Measurements from ENCODE around the gene LRIG3.
"Not testable (repeated sequence)": the region's sequence is repeated elsewhere in the genome, so short reads cannot be mapped to it uniquely, and the experiment has no call there.

LRIG3 gene

GRCh38 chr12:58897969-58898368 lies 22.3 kb downstream of the LRIG3 start:
- no peak for DNase-seq (ENCODE audit: low read depth)

DNA sequence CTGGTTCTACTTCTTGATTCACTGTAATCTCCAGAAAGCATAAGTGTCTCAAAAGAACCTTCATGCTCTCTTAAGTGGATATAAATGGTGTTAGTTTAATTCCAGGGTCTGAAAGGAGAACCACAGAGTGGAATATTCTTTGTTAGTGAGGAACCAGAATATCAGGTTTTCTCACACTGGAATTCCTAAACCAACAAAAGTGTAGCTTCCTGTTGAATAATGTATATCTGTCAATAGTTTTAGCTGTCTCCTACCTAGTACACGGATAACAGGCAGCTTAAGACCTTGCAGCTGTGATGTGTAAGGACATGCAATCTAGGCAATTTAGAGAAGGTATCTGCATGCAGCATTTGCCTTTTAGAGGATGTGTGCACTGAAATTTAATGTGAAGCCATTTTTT lies 24.0 kb downstream of the LRIG3 start:
- DNase-seq (ENCODE audit: low read depth), result no peak

DNA sequence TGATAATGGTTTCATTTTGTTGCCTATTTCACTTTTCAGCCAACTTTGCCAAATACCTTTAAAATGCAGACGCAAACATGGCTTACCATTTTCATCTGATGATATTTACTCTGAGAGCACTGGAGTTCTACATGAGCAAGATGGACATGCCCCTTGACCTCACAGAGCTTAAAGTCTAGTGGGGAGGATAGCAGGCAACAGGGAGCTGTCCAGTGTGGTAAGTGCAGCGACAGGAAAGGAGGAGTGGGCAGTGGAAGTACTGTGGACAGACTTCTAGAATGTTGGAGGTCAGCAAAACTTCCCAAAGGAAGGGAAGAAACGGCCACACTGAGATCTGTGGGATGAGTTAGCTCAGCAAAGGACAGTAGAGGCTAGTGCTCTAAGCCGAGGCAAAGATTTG lies 25.3 kb downstream of the LRIG3 start:
- DNase-seq (ENCODE audit: low read depth), result no peak

GRCh38 chr12:58894040-58894439 lies 26.3 kb downstream of the LRIG3 start:
- no peak for DNase-seq (ENCODE audit: low read depth)

DNA sequence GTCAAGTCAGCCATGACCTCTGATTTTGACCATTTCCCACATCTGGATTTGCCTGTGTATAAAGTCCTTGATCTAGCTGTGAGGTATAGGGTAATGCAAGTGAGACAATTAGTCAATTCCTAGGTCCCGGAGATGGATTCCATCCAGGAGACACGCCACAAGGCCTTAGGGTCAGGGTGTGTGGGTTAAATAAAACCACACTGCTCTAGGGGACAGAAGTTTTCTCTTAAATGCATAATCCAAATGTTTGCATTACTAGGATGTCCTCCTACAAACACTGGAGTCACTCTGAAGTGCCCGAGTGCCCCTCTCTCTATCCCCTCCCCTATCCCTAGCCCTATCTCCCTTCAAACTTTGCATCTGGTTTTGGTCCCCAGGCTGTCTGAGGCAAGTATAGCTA lies 26.8 kb downstream of the LRIG3 start:
- DNase-seq (ENCODE audit: low read depth), result no peak

- DNase-seq (ENCODE audit: low read depth), result no peak
These were observed 30.7 kb downstream of the LRIG3 start for GRCh38 chr12:58889557-58889956.

- no peak for DNase-seq (ENCODE audit: low read depth)
These were observed 32.0 kb downstream of the LRIG3 start for GRCh38 chr12:58888131-58888783.

- no peak for DNase-seq (ENCODE audit: low read depth)
These were observed 33.2 kb downstream of the LRIG3 start for GRCh38 chr12:58887068-58887467.

DNA sequence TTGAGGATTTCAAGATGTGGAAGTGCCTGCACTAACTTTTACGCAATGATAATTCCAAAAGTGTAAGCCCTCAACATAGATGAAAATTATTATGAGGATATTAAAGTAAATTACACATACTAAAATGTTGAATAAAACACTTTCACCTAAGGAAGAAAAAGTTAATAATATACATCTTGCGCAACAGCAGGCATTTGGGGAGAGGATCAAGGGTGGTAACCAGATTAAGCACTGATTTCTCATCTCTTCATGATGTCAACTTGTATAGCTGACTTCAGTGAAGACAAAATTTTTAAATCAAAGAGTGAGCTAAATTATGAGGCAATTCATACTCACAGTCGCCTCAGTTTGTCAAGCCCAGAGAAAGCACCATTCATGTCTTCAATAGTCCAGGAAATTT lies 33.8 kb downstream of the LRIG3 start:
- no peak for DNase-seq (ENCODE audit: low read depth)

DNA sequence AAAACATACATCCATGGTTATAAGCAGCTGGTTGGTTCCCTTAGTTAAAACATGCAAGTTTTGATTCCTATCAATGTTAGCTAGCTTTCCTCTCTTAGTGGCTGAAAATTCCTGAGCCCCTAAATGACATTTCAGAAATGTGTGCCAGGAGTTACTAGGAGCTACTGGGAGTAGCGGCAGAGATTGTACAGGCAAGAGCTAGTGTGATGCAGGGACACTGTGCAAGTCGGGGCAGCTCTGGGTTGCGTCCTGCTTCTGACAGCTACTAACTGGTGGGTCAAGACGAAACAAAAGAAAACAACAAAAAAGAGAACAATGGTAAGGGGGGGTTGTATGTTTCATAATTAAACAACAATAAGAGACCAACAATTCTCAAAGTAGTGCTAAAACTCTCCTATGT lies 35.4 kb downstream of the LRIG3 start:
- DNase-seq (ENCODE audit: low read depth), result no peak

DNA sequence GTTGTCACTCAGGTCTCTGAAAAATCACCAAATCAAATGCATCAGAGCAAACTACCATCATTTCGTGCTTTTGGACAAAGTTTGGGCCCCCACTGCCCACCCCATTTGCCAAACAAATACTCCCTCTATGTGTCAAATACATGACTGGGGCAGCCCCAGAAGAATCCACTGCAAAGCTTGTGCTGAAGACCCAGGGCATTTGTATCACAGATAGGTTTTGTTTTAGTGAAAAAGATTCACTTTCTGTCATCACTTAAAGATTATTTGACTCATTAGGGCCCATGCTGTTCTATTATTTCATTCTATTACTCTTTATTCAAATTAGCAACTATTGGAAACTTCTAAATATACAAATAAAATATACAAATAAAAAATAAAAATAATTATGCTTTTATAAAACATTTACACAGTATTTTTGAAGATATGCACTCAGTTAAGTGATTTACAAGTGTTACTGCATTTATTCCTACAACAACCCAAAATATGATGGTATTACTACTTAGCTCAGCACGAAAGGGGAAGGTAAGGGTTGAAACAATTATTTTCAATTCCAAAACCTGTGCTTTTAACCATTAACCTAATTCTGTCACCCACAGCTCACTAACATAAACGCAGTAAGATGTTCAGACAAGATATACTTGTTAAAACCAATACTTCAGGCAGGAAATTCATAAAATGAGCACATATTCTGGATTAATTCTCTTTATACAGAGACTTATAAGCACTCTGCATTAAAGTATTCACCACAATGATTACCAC lies 36.5 kb downstream of the LRIG3 start:
- DNase-seq (ENCODE audit: low read depth), result no peak

GRCh38 chr12:58882826-58883225 lies 37.5 kb downstream of the LRIG3 start:
- no peak for DNase-seq (ENCODE audit: low read depth)

GRCh38 chr12:58881816-58882215 lies 38.5 kb downstream of the LRIG3 start:
- DNase-seq (ENCODE audit: low read depth), result no peak

GRCh38 chr12:58880639-58881038 lies 39.7 kb downstream of the LRIG3 start:
- DNase-seq (ENCODE audit: low read depth), result no peak

DNA sequence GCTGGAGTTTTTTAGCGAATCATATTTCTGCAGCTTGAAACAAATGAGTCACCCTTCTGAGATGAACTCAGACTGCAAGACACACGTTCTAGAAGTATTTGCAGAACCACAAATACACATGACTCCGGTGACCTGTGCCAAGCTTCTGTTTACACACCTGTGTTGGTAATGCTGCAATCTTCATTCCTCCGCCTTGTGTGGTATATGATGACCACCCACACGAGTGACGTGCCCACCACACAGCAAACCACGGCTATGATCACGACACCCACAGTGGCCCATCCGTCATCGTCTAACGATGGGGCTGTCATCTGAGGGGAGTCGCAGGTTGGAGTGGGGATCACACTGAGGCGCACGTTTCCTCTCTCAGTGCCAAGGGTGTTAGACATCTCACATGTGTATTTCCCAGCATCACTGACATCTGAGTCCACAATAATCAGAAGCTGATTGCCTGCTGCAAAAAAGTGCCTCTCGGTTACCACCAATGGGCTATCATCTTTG lies 43.0 kb downstream of the LRIG3 start:
- no peak for DNase-seq (ENCODE audit: low read depth)

DNA sequence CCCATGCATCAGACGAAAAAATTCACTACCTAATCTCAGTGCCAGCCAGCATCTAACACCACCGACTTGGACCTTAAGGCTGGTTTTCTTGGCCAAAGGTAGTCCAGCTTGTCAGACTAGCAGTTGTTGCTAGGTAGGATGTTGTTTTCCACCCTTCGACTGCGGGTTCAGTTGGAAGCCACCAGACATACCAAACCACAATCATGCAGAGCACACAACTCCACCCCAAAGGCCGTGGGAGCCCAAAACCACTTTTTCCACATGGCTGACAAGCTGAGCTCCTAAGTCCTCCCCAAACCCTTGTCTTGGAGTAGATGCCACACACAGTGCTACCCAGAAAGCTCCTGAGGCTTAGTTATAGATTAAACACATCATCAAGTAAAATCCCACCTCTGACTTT lies 46.8 kb downstream of the LRIG3 start:
- no peak for DNase-seq (ENCODE audit: low read depth)

GRCh38 chr12:58871556-58871955 lies 48.7 kb downstream of the LRIG3 start:
- DNase-seq (ENCODE audit: low read depth), result no peak

- no peak for DNase-seq (ENCODE audit: low read depth)
These were observed 49.7 kb downstream of the LRIG3 start for GRCh38 chr12:58870595-58870994.

DNA sequence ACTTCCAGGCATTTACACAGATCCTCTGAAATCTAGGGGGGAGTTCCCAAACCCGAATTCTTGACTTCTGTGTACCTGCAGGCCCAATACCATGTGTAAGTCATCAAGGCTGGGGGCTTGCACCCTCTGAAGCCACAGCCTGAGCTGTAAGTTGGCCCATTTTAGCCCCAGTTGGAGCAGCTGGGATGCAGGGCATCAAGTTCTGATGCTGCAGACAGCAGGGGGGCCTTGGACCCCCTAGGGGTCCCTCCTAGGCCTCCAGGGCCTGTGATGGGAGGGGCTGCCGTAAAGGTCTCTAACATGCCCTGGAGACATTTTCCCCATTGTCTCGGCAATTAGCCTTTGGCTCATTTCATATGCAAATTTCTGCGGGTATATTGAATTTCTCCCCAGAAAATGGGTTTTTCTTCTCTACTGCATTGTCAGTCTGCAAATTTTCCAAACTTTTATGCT lies 59.5 kb downstream of the LRIG3 start:
- no peak for DNase-seq (ENCODE audit: low read depth)

DNA sequence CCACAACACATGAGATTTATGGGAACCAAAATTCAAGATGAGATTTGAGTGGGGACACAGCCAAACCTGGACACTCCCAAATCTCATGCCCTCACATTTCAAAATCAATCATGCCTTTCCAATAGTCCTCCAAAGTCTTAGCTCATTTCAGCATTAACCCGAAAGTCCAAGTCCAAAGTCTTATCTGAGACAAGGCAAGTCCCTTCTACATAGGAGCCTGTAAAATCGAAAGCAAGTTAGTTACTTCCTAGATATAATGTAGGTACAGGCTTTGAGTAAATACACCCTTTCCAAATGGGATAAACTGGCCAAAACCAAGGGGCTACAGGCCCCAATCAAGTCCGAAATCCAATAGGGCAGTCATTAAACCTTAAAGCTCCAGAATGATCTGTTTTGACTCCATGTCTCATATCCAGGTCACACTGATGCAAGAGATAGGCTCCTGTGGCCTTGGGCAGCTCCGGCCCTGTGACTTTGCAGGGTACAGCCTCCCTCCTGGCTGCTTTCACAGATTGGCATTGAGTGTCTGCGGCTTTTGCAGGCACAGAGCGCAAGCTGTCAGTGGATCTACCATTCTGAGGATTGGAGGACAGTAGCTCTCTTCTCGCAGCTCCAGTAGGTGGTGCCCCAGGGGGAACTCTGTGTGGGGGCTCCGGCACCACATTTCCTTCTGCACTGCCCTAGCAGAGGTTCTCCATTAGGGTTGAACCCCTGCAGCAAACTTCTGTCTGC lies 60.1 kb downstream of the LRIG3 start:
- no peak for DNase-seq (ENCODE audit: low read depth)

GRCh38 chr12:58858030-58858429 lies 62.3 kb downstream of the LRIG3 start:
- DNase-seq (ENCODE audit: low read depth), result no peak

DNA sequence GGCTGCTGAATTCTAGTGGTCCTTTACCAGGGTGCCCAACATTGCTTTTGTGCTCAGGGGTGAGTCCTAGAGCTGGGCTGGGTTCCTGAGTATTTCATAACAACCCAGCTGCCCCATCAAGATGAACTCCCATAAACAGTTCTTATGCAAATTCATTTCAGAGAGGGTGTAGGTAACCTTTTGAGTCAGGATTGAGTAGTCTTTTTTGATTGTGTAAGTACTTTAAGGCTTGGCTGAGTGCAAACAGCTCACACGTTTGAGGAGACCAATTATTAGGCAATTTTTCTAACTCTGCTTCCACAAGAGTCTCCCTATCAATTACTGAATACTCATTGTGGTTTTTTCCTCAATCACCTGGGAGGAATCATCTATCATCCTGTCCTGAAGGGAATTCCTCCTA lies 63.1 kb downstream of the LRIG3 start:
- not testable (repeated sequence) for DNase-seq (ENCODE audit: low read depth)

DNA sequence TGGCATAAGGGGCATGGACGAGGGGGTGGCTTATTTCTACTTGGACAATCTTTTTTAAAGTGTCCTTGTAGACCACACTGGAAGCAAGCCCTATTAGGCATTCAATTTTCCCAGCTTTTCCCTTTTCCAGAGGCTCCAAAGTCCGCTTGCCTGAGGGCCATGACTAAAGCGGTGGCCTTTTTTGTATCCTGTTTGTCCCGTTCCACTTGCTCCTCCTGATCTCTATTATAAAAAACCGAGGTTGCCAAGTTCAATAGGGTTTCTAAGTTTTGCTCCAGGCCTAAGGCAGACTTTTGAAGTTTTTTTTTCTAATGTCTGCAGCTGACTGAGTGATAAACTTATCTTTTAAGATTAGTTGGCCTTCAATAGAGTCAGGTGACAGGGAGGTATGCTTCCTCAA lies 64.7 kb downstream of the LRIG3 start:
- not testable (repeated sequence) for DNase-seq (ENCODE audit: low read depth)
